Hematopoietic multipotent progenitor cell (in vitro differentiated cells): ENCODE results near the gene IGIP. TPM values are rescaled to one million over a fixed set of nuclear protein-coding genes. Genes with fewer than 3 reads are reported as not detected.
A peak's percentile ranks its signal among the peaks of the same experiment; 100 is the strongest.

Experiments used
- DNase-seq, 3 donors: peaks; one replicate each; pipeline ENCODE4 v3.0.0-alpha.2; 2011 to 2015; ENCODE audit warnings: low read depth in 2 of 3, low spot score in 2 of 3
- total RNA-seq: library from RNA; depleted of rRNA; stranded (reverse); fragments of >200 nt; gene quantifications from one replicate; pipeline ENCODE4 v1.2.3, GENCODE V29; 2012

The IGIP gene
- total RNA-seq, 1 donor, result 0.81 TPM

GRCh38 chr5:140162275-140162674, 36.5 kb downstream of the IGIP start:
- DNase-seq, result no peak

GRCh38 chr5:140162781-140163180, 37.0 kb downstream of the IGIP start:
- DNase-seq, result no peak

- DNase-seq, result no peak
These were observed 39.6 kb downstream of the IGIP start for GRCh38 chr5:140165101-140165922.

- DNase-seq, result no peak
These were observed 40.2 kb downstream of the IGIP start for GRCh38 chr5:140165923-140166270.

- no peak for DNase-seq
These were observed 41.2 kb downstream of the IGIP start for GRCh38 chr5:140166911-140167310.

- no peak for DNase-seq
These were observed 42.6 kb downstream of the IGIP start for GRCh38 chr5:140168371-140168770.

GRCh38 chr5:140169410-140169809, 43.7 kb downstream of the IGIP start:
- DNase-seq, result no peak

GRCh38 chr5:140172483-140172882, 46.7 kb downstream of the IGIP start:
- DNase-seq, result no peak

GRCh38 chr5:140174014-140174413, 48.3 kb downstream of the IGIP start:
- DNase-seq, result no peak

- DNase-seq, result peak; percentile 93 to 96 (median 93)
These were observed 49.0 kb downstream of the IGIP start, which contains the start of gene CYSTM1 for GRCh38 chr5:140174465-140175366. CYSTM1 (plus strand) TSS chr5:140175188; CDS start chr5:140194466, 19,278 bp downstream.

- peak in 2 of 3 donors; percentile 78 to 82 for DNase-seq
These were observed 49.8 kb downstream of the IGIP start for GRCh38 chr5:140175367-140176030.

GRCh38 chr5:140176031-140176387, 50.3 kb downstream of the IGIP start:
- no peak for DNase-seq

- no peak for DNase-seq
These were observed 52.3 kb downstream of the IGIP start for GRCh38 chr5:140178086-140178410.

GRCh38 chr5:140178482-140179116, 52.9 kb downstream of the IGIP start:
- DNase-seq, result no peak

Other genes with a start within 250 kb of the IGIP start
- gene NRG2, start 82.6 kb upstream of the IGIP start, total RNA-seq, result under 0.01 TPM
- gene PURA, start 11.8 kb upstream of the IGIP start, total RNA-seq, result 4.3 TPM
- 8.9 TPM for gene CYSTM1, start 49.3 kb downstream of the IGIP start, total RNA-seq
- 37.2 TPM for gene PFDN1, start 177.2 kb downstream of the IGIP start, total RNA-seq
- 3.0 TPM for gene HBEGF, start 220.7 kb downstream of the IGIP start, total RNA-seq
- not detected for gene SLC4A9, start 234.3 kb downstream of the IGIP start, total RNA-seq